OCI-LY7 (cell line): ENCODE data around the gene MRPS16. TPM values are rescaled to one million over a fixed set of nuclear protein-coding genes. Genes with fewer than 3 reads are reported as not detected.

Source experiments
- Bru-seq: library from RNA; stranded (reverse); fragments of 400-500 nt; gene quantifications from one replicate; lab custom pipeline; 2021; lab: Mats Ljungman, UMichigan
- BruChase-seq, 2 experiments: library from RNA; stranded (reverse); fragments of 400-500 nt; gene quantifications; one replicate each; lab custom pipeline; 2021; lab: Mats Ljungman, UMichigan
- BruUV-seq: library from RNA; stranded (reverse); fragments of 400-500 nt; replicated peaks from 2 replicates; lab custom pipeline; 2021; lab: Mats Ljungman, UMichigan
- CTCF ChIA-PET: fragments of 300-600 bp; sonication (Branson Sonifier 250); formaldehyde crosslinking; loops from one replicate; lab custom pipeline; 2022; ENCODE audit warnings: antibody characterized with exemption; ENCODE audit not compliant: unreplicated experiment; lab: Charles Lee
- POLR2A ChIA-PET: fragments of 300-600 bp; sonication (Branson Sonifier 250); formaldehyde crosslinking; loops from one replicate; lab custom pipeline; 2022; ENCODE audit warnings: antibody characterized with exemption; lab: Charles Lee
- DNase-seq: peaks from one replicate; pipeline ENCODE4 v3.0.0-alpha.2; 2015; ENCODE audit warnings: low spot score
- H2AFZ ChIP-seq: fragments of 200-600 bp; sonication (generic), shearing (Covaris generic); 2 replicates; pipeline ENCODE4 v1.6.1; 2014; ENCODE audit warnings: mild to moderate bottlenecking, antibody characterized with exemption, low read length, moderate library complexity
- H3K27ac ChIP-seq: fragments of 200-600 bp; sonication (generic); 2 replicates; pipeline ENCODE4 v1.5.1; 2014; ENCODE audit warnings: mixed run types, low read depth, mild to moderate bottlenecking, moderate library complexity, low read length, inconsistent platforms; ENCODE audit not compliant: poor library complexity, severe bottlenecking
- H3K36me3 ChIP-seq: fragments of 200-600 bp; sonication (generic); 2 replicates; pipeline ENCODE4 v1.6.1; 2014; ENCODE audit warnings: mild to moderate bottlenecking, antibody characterized with exemption, low read length, moderate library complexity, mixed read lengths; ENCODE audit not compliant: insufficient read depth
- H3K4me1 ChIP-seq: fragments of 200-600 bp; sonication (generic); 2 replicates; pipeline ENCODE4 v1.5.1; 2014; ENCODE audit warnings: mild to moderate bottlenecking, low read length; ENCODE audit not compliant: insufficient read depth, poor library complexity, severe bottlenecking
- H3K4me2 ChIP-seq: fragments of 200-600 bp; sonication (generic); 2 replicates; pipeline ENCODE4 v1.6.1; 2014; ENCODE audit warnings: mild to moderate bottlenecking, low read length
- H3K4me3 ChIP-seq: fragments of 200-600 bp; sonication (generic); 2 replicates; pipeline ENCODE4 v1.5.1; 2014; ENCODE audit warnings: mild to moderate bottlenecking, low read depth, low read length; ENCODE audit not compliant: poor library complexity, severe bottlenecking
- H3K79me2 ChIP-seq: fragments of 200-600 bp; sonication (generic); 2 replicates; pipeline ENCODE4 v1.6.1; 2016; ENCODE audit warnings: low read depth, mild to moderate bottlenecking, low read length, moderate library complexity, mixed read lengths; ENCODE audit not compliant: insufficient read depth
- H3K9me2 ChIP-seq: fragments of 200-600 bp; sonication (generic); 2 replicates; pipeline ENCODE4 v1.6.1; 2016; ENCODE audit warnings: mild to moderate bottlenecking, low read length, mixed read lengths; ENCODE audit not compliant: insufficient read depth
- H3K9me3 ChIP-seq: fragments of 200-600 bp; sonication (generic); 2 replicates; pipeline ENCODE4 v1.6.1; 2014; ENCODE audit warnings: mild to moderate bottlenecking, mixed run types, low read length, mixed read lengths
- H4K20me1 ChIP-seq: fragments of 200-600 bp; sonication (generic); 2 replicates; pipeline ENCODE4 v1.6.1; 2014; ENCODE audit warnings: mild to moderate bottlenecking, antibody characterized with exemption, low read length, moderate library complexity, mixed read lengths; ENCODE audit not compliant: insufficient read depth
- EZH2phosphoT487 ChIP-seq: fragments of 200-600 bp; sonication (generic); IDR thresholded peaks from 2 replicates; pipeline ENCODE4 v1.6.1; 2018; ENCODE audit warnings: low read depth, borderline replicate concordance, mild to moderate bottlenecking, mixed run types, antibody characterized with exemption, low read length, moderate library complexity, mixed read lengths
- intact Hi-C: fragments of 100-400 bp; cut with micrococcal nuclease; formaldehyde crosslinking; loops from one replicate; pipeline ENCODE4 v1.10.0; 2022; ENCODE audit not compliant: unreplicated experiment
- long read RNA-seq: library from polyadenylated mRNA; stranded (forward); transcript quantifications from one replicate; pipeline ENCODE4 v2.0.0, GENCODE V29; 2022
- total RNA-seq, 2 experiments: library from RNA; depleted of rRNA in 1 of 2; stranded (reverse); fragments of >200 nt in 1 of 2; shearing (Covaris generic) in 1 of 2; gene quantifications; 2 replicates each; pipeline ENCODE4 v1.2.3, GENCODE V29; 2014 to 2022
- TF ChIP-seq, protein P1 (sequence below): fragments of 200-600 bp; sonication (generic); conservative IDR thresholded peaks from 2 replicates; pipeline ENCODE4 v1.5.1; 2014; ENCODE audit warnings: mild to moderate bottlenecking, antibody characterized with exemption, low read length, moderate library complexity, mixed read lengths

Gene MRPS16
- total RNA-seq (2014; rRNA removed; shearing (Covaris generic)), result 56.6 and 81.6 TPM in 2 replicates
- 132 and 135 TPM in 2 replicates for total RNA-seq (2022)
- Bru-seq, nascent RNA, result percentile 96 among the genes with signal in this experiment
- BruChase-seq, experiment 1, labeled RNA remaining after a 6-hour chase, result percentile 99 among the genes with signal in this experiment
- BruChase-seq, experiment 2, labeled RNA remaining after a 2-hour chase, result percentile 99 among the genes with signal in this experiment
- long read RNA-seq, transcript MRPS16-202 (3 exons, 2,634 nt), result major isoform, 140 of 147 reads
- long read RNA-seq, partial matches to known transcripts, result 1 of 147 reads
- long read RNA-seq, other reads (novel, unspliced or antisense), result 0 of 147 reads

DNA sequence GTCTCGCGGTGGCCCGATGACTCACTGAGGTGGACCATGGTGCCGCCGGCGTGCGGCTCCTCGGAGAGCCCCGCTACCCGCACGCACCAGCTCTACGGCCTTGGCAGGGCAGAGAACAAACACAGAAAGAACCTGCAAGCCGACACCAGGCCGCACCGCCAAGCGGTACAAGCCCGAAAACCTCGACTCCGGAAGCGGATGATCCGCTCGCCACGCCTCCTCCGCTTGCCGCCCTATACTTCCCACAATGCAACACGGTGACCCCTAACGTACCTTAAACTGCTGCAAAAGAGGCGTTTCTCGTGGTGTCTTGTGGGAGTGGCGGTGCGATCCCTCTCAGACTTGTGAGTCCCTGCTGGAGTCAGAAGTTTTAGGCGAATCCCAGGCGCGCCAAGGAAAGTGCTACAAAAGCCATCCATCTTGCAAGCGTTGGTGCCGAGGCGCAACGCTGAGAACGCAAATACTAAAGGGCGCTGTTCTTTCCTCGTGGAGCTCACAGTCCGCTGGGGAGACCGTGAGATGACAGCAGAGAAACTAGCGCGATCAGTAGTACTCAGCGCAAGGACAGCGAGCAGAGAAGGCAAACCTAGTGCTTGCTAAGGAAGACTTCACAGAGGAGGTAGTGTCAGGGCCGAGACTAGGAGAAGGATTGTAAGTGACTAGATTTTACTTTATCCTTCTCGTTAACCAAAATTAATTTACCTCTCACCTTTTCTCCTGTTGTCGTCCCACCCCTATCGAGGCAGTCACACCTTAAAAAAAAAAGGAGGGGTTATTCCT, at the start of gene MRPS16:
Gene MRPS16, minus strand, starts transcription at position 200 of the 780 bp plus-strand sequence. Its CDS starts 162 bp downstream, at position 38.
- H3K4me2 ChIP-seq, result peak within 1 kb of the TSS; percentile 99
- no peaks in the 10 kb centered on the region for H3K9me2 ChIP-seq
- peak within 1 kb of the TSS; percentile 79 for H3K27ac ChIP-seq
- CTCF ChIA-PET, result interaction anchor here (0.6 kb wide), 1 partner anchor 13 kb away, joined by 3 read pairs; no protein-coding TSS in a partner anchor
- BruUV-seq, result TSS peak; percentile 82
- H3K4me3 ChIP-seq, result peak within 1 kb of the TSS; percentile 86
- no peaks in the 10 kb centered on the region for H4K20me1 ChIP-seq
- peaks cover 63% of the 10 kb centered on the region for H3K79me2 ChIP-seq
- no peak for TF ChIP-seq EZH2phosphoT487
- TF ChIP-seq, protein P1, sequence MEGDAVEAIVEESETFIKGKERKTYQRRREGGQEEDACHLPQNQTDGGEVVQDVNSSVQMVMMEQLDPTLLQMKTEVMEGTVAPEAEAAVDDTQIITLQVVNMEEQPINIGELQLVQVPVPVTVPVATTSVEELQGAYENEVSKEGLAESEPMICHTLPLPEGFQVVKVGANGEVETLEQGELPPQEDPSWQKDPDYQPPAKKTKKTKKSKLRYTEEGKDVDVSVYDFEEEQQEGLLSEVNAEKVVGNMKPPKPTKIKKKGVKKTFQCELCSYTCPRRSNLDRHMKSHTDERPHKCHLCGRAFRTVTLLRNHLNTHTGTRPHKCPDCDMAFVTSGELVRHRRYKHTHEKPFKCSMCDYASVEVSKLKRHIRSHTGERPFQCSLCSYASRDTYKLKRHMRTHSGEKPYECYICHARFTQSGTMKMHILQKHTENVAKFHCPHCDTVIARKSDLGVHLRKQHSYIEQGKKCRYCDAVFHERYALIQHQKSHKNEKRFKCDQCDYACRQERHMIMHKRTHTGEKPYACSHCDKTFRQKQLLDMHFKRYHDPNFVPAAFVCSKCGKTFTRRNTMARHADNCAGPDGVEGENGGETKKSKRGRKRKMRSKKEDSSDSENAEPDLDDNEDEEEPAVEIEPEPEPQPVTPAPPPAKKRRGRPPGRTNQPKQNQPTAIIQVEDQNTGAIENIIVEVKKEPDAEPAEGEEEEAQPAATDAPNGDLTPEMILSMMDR, result no peak
- H3K9me3 ChIP-seq, result no peaks in the 10 kb centered on the region
- peaks cover 43% of the 10 kb centered on the region for H3K4me1 ChIP-seq
- intact Hi-C loops, result loop anchor here (2.0 kb wide), 1 partner anchor 160 kb away; no protein-coding TSS in a partner anchor
- peaks cover 41% of the 10 kb centered on the region for H3K36me3 ChIP-seq
- peak; percentile 96 for DNase-seq
- POLR2A ChIA-PET, result interaction anchor here (0.5 to 1.7 kb wide), 6 partner anchors 8 to 84 kb away, joined by 3 to 6 read pairs (median 4); no protein-coding TSS in a partner anchor
- H2AFZ ChIP-seq, result peak within 1 kb of the TSS; percentile 81

- TF ChIP-seq, protein P1, result no peak
- CTCF ChIA-PET, result no interaction called here
Measured at GRCh38 chr10:73296946-73297345, 44.5 kb upstream of the MRPS16 start.

More at GRCh38 chr10:73296946-73297345, 44.5 kb upstream of the MRPS16 start:
- H3K4me1 ChIP-seq, result no peaks in the 10 kb centered on the region
- no peaks in the 10 kb centered on the region for H3K79me2 ChIP-seq
- H3K4me3 ChIP-seq, result no peak overlapping the region
- H3K4me2 ChIP-seq, result no peak overlapping the region
- DNase-seq, result no peak
- H3K9me2 ChIP-seq, result no peaks in the 10 kb centered on the region
- H3K27ac ChIP-seq, result no peak overlapping the region
- no peaks in the 10 kb centered on the region for H3K9me3 ChIP-seq
- BruUV-seq, result no TSS peak
- H3K36me3 ChIP-seq, result no peaks in the 10 kb centered on the region
- POLR2A ChIA-PET, result interaction anchor here (0.5 to 1.3 kb wide), 2 partner anchors 23 to 840 kb away, joined by 3 to 5 read pairs; no protein-coding TSS in a partner anchor
- intact Hi-C loops, result no loop called here
- no peak overlapping the region for H2AFZ ChIP-seq
- no peaks in the 10 kb centered on the region for H4K20me1 ChIP-seq
